Measurements from ENCODE around the gene RPLP2. TPM values are rescaled to one million over a fixed set of nuclear protein-coding genes. Genes with fewer than 3 reads are reported as not detected.

The RPLP2 gene
- polyA plus RNA-seq, 1 of the 3 experiments (the other 2 are of a cell fraction), result 799 TPM

DNA sequence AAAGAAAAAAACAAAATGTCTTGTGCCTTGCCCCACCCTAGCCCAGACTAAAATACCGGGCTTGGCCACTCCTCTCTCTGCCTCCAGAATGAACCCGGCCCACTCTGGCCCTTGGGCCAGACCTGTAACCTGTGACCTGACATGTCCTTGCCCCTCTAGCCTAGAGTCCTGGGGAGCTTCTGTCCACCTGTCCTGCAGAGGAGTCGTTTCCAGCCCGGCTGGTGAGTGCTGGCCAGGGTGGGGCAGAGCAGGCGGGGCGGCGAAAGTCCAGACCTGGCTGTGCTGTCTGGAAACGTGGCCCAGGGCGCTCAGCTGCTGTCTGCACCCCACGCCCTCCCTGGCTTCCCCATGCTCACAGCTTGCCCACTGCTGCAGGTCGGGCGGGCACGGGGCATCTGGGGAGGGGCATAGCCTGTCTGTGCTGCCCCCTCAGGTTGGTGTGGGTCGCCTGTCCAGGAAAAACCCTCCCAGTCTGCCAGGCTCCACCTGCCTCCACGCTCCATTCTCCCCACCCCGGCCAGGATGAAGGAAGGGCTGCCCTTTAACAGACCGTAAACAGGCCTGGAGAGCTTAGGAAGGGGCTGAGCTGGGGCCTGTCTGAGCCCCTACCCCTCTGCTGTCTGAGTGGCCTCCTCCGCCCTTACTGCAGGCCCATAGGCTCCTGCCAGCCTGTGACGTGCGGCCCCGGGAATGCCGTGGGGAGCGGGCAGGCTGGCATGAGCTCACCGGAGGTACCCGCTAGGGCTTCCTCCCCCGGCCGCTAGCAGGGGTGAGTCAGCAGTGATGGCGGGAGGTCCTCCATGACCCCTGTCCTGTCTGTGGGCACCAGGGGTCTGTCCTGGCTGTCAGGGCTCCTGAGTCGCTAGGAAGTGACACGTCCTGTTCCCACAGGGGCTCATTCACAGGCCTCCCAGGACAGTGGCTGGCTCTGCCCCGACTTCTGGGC lies 24.9 kb downstream of the RPLP2 start (continued):
- TF ChIP-seq, protein P1, sequence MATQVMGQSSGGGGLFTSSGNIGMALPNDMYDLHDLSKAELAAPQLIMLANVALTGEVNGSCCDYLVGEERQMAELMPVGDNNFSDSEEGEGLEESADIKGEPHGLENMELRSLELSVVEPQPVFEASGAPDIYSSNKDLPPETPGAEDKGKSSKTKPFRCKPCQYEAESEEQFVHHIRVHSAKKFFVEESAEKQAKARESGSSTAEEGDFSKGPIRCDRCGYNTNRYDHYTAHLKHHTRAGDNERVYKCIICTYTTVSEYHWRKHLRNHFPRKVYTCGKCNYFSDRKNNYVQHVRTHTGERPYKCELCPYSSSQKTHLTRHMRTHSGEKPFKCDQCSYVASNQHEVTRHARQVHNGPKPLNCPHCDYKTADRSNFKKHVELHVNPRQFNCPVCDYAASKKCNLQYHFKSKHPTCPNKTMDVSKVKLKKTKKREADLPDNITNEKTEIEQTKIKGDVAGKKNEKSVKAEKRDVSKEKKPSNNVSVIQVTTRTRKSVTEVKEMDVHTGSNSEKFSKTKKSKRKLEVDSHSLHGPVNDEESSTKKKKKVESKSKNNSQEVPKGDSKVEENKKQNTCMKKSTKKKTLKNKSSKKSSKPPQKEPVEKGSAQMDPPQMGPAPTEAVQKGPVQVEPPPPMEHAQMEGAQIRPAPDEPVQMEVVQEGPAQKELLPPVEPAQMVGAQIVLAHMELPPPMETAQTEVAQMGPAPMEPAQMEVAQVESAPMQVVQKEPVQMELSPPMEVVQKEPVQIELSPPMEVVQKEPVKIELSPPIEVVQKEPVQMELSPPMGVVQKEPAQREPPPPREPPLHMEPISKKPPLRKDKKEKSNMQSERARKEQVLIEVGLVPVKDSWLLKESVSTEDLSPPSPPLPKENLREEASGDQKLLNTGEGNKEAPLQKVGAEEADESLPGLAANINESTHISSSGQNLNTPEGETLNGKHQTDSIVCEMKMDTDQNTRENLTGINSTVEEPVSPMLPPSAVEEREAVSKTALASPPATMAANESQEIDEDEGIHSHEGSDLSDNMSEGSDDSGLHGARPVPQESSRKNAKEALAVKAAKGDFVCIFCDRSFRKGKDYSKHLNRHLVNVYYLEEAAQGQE (IDR thresholded peaks at IDR 0.05; ENCODE audit: low read depth, low read length), result peak; percentile 73
- TF ChIP-seq, protein P2, sequence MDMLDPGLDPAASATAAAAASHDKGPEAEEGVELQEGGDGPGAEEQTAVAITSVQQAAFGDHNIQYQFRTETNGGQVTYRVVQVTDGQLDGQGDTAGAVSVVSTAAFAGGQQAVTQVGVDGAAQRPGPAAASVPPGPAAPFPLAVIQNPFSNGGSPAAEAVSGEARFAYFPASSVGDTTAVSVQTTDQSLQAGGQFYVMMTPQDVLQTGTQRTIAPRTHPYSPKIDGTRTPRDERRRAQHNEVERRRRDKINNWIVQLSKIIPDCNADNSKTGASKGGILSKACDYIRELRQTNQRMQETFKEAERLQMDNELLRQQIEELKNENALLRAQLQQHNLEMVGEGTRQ (IDR thresholded peaks at IDR 0.05; ENCODE audit: borderline replicate concordance, low read depth, low read length), result no peak
- TF ChIP-seq, protein P3, sequence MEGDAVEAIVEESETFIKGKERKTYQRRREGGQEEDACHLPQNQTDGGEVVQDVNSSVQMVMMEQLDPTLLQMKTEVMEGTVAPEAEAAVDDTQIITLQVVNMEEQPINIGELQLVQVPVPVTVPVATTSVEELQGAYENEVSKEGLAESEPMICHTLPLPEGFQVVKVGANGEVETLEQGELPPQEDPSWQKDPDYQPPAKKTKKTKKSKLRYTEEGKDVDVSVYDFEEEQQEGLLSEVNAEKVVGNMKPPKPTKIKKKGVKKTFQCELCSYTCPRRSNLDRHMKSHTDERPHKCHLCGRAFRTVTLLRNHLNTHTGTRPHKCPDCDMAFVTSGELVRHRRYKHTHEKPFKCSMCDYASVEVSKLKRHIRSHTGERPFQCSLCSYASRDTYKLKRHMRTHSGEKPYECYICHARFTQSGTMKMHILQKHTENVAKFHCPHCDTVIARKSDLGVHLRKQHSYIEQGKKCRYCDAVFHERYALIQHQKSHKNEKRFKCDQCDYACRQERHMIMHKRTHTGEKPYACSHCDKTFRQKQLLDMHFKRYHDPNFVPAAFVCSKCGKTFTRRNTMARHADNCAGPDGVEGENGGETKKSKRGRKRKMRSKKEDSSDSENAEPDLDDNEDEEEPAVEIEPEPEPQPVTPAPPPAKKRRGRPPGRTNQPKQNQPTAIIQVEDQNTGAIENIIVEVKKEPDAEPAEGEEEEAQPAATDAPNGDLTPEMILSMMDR (IDR thresholded peaks at IDR 0.05), result no peak
- TF ChIP-seq JUND (IDR thresholded peaks at IDR 0.05) (peak; percentile 86), EZH2phosphoT487 (IDR thresholded peaks at IDR 0.05; ENCODE audit: borderline replicate concordance, low read depth) (no peak), RXRA (IDR thresholded peaks at IDR 0.05; ENCODE audit: borderline replicate concordance, low read depth) (peak; percentile 89; the same call in 1 of the 2 replicates), TEAD4 (IDR thresholded peaks at IDR 0.05; ENCODE audit: borderline replicate concordance, insufficient read depth) (peak; percentile 86), YY1 (IDR thresholded peaks at IDR 0.05; ENCODE audit: low read depth) (peak; percentile 78; the same call in 1 of the 2 replicates), FOXJ3 (CRISPR knock-in tag; IDR thresholded peaks at IDR 0.05) (no peak), NFIC (IDR thresholded peaks at IDR 0.05; ENCODE audit: borderline replicate concordance) (peak; percentile 79), RFX5 (IDR thresholded peaks at IDR 0.05; ENCODE audit: low read length) (no peak), RAD21 (IDR thresholded peaks at IDR 0.05; ENCODE audit: low read length) (no peak), SMC3 (IDR thresholded peaks at IDR 0.05; ENCODE audit: low read depth, low read length) (no peak), GABPA (IDR thresholded peaks at IDR 0.05; ENCODE audit: low read depth) (peak; percentile 53), EP300 (IDR thresholded peaks at IDR 0.05; ENCODE audit: borderline replicate concordance in 1 of 2, low read depth in 1 of 2, low read length in 1 of 2) (peak in 1 of 2 experiments; percentile 80; a peak in 1 of 4 replicates), CHD2 (IDR thresholded peaks at IDR 0.05; ENCODE audit: low read length, partially characterized antibody) (no peak), NRF1 (IDR thresholded peaks at IDR 0.05; ENCODE audit: low read depth, low read length) (no peak)
- TF ChIP-seq, protein P4, sequence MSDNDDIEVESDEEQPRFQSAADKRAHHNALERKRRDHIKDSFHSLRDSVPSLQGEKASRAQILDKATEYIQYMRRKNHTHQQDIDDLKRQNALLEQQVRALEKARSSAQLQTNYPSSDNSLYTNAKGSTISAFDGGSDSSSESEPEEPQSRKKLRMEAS (IDR thresholded peaks at IDR 0.05; ENCODE audit: low read depth), result peak; percentile 76; the same call in 1 of the 2 replicates
- TF ChIP-seq, protein P5, sequence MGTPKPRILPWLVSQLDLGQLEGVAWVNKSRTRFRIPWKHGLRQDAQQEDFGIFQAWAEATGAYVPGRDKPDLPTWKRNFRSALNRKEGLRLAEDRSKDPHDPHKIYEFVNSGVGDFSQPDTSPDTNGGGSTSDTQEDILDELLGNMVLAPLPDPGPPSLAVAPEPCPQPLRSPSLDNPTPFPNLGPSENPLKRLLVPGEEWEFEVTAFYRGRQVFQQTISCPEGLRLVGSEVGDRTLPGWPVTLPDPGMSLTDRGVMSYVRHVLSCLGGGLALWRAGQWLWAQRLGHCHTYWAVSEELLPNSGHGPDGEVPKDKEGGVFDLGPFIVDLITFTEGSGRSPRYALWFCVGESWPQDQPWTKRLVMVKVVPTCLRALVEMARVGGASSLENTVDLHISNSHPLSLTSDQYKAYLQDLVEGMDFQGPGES (IDR thresholded peaks at IDR 0.05; ENCODE audit: low read depth, low read length), result no peak
